Fibroblast of mammary gland (primary cell): ENCODE measurements around the gene SLCO2A1.

Experiments
- DNase-seq: peaks from one replicate; pipeline ENCODE4 v3.0.0-alpha.2; 2010; ENCODE audit warnings: low read depth
- H3K4me3 ChIP-seq: 2 replicates; pipeline ENCODE4 v1.5.1; 2011; ENCODE audit warnings: low read depth, mild to moderate bottlenecking, low read length, moderate library complexity; ENCODE audit not compliant: control insufficient read depth
- CTCF ChIP-seq: conservative IDR thresholded peaks from 2 replicates; pipeline ENCODE4 v1.5.1; 2011; ENCODE audit warnings: low read depth, low read length, inconsistent platforms; ENCODE audit not compliant: control insufficient read depth, insufficient read depth

The SLCO2A1 gene

GRCh38 chr3:133882986-133883586 lies 146.6 kb downstream of the SLCO2A1 start:
- TF ChIP-seq CTCF = no peak
- no peak for DNase-seq

GRCh38 chr3:133881939-133882825 lies 147.5 kb downstream of the SLCO2A1 start:
- H3K4me3 ChIP-seq = no peak overlapping the region
- TF ChIP-seq CTCF = no peak
- DNase-seq = no peak

More at GRCh38 chr3:133882986-133883586, 146.6 kb downstream of the SLCO2A1 start:
- H3K4me3 ChIP-seq = no peak overlapping the region

GRCh38 chr3:133881492-133881891 lies 148.2 kb downstream of the SLCO2A1 start:
- no peak for TF ChIP-seq CTCF
- no peak for DNase-seq
- no peak overlapping the region for H3K4me3 ChIP-seq

GRCh38 chr3:133880886-133881455 lies 148.8 kb downstream of the SLCO2A1 start:
- H3K4me3 ChIP-seq = no peak overlapping the region
- TF ChIP-seq CTCF = no peak
- no peak for DNase-seq

- no peak for TF ChIP-seq CTCF
- DNase-seq = no peak
- H3K4me3 ChIP-seq = no peak overlapping the region
Measured at GRCh38 chr3:133880287-133880686, 149.4 kb downstream of the SLCO2A1 start.

GRCh38 chr3:133878518-133878917 lies 151.2 kb downstream of the SLCO2A1 start:
- TF ChIP-seq CTCF = no peak
- no peak overlapping the region for H3K4me3 ChIP-seq
- no peak for DNase-seq
